CD4-positive, alpha-beta T cell treated with Interleukin-6 for 4 hours (primary cell): ENCODE results near the gene SKAP1.
"Not testable (repeated sequence)": the region's sequence is repeated elsewhere in the genome, so short reads cannot be mapped to it uniquely, and the experiment has no call there.

Experiments
- DNase-seq: peaks from one replicate; pipeline ENCODE4 v3.0.0-alpha.2; 2020; ENCODE audit warnings: mixed read lengths

SKAP1 gene

GRCh38 chr17:48368352-48368908 lies 61.6 kb downstream of the SKAP1 start:
- no peak for DNase-seq

- DNase-seq: no peak
These were observed 66.9 kb downstream of the SKAP1 start for GRCh38 chr17:48363161-48363560.

GRCh38 chr17:48360861-48361633 lies 69.0 kb downstream of the SKAP1 start:
- DNase-seq: not testable (repeated sequence)

- no peak for DNase-seq
These were observed 72.0 kb downstream of the SKAP1 start for GRCh38 chr17:48357779-48358602.

- DNase-seq: no peak
These were observed 73.1 kb downstream of the SKAP1 start for GRCh38 chr17:48356866-48357265.

GRCh38 chr17:48352630-48353029 lies 77.4 kb downstream of the SKAP1 start:
- DNase-seq: peak; percentile 39

GRCh38 chr17:48351911-48352332 lies 78.1 kb downstream of the SKAP1 start:
- no peak for DNase-seq

GRCh38 chr17:48348352-48348751 lies 81.7 kb downstream of the SKAP1 start:
- DNase-seq: no peak

- no peak for DNase-seq
These were observed 82.8 kb downstream of the SKAP1 start for GRCh38 chr17:48347177-48347576.

GRCh38 chr17:48344251-48344650 lies 85.8 kb downstream of the SKAP1 start:
- no peak for DNase-seq

GRCh38 chr17:48340916-48341315 lies 89.1 kb downstream of the SKAP1 start:
- DNase-seq: no peak

- no peak for DNase-seq
These were observed 91.3 kb downstream of the SKAP1 start for GRCh38 chr17:48338720-48339119.

GRCh38 chr17:48337903-48338302 lies 92.1 kb downstream of the SKAP1 start:
- DNase-seq: not testable (repeated sequence)

GRCh38 chr17:48336986-48337385 lies 93.0 kb downstream of the SKAP1 start:
- DNase-seq: no peak

- no peak for DNase-seq
These were observed 94.0 kb downstream of the SKAP1 start for GRCh38 chr17:48335858-48336500.

GRCh38 chr17:48335146-48335784 lies 94.7 kb downstream of the SKAP1 start:
- DNase-seq: no peak

GRCh38 chr17:48333034-48333530 lies 96.9 kb downstream of the SKAP1 start:
- DNase-seq: no peak

- DNase-seq: no peak
These were observed 99.1 kb downstream of the SKAP1 start for GRCh38 chr17:48330887-48331286.

- DNase-seq: no peak
These were observed 99.6 kb downstream of the SKAP1 start for GRCh38 chr17:48330421-48330820.

GRCh38 chr17:48328457-48328856 lies 101.6 kb downstream of the SKAP1 start:
- no peak for DNase-seq

GRCh38 chr17:48326310-48326709 lies 103.7 kb downstream of the SKAP1 start:
- no peak for DNase-seq

GRCh38 chr17:48322060-48322459 lies 108.0 kb downstream of the SKAP1 start:
- no peak for DNase-seq

GRCh38 chr17:48317732-48318131 lies 112.3 kb downstream of the SKAP1 start:
- DNase-seq: no peak
